Liver (tissue), 9 donors: ENCODE data around the gene TRAK2. TPM values are rescaled to one million over a fixed set of nuclear protein-coding genes. Genes with fewer than 3 reads are reported as not detected.

Source experiments
- DNase-seq: peaks from one replicate; pipeline ENCODE4 v3.0.0-alpha.2; 2017; ENCODE audit warnings: low spot score
- H3K27ac ChIP-seq, 2 donors: one replicate each; pipeline ENCODE4 v1.7.0; 2013; ENCODE audit warnings: inconsistent platforms in 2 of 2, low read length in 2 of 2, control low read depth in 1 of 2, low read depth in 1 of 2, mild to moderate bottlenecking in 1 of 2
- H3K27me3 ChIP-seq, 4 donors: one replicate each; pipeline versions ENCODE4 v1.6.1 to v1.7.0; 2013; ENCODE audit warnings: low read length in 3 of 4, inconsistent platforms in 1 of 4, mild to moderate bottlenecking in 1 of 4, moderate library complexity in 1 of 4; ENCODE audit not compliant: control insufficient read depth in 4 of 4, insufficient read depth in 4 of 4
- H3K36me3 ChIP-seq, 4 donors: one replicate each; pipeline versions ENCODE4 v1.6.1 to v1.7.0; 2013; ENCODE audit warnings: low read length in 3 of 4, mild to moderate bottlenecking in 3 of 4, low read depth in 1 of 4, moderate library complexity in 1 of 4; ENCODE audit not compliant: control insufficient read depth in 4 of 4, insufficient read depth in 3 of 4
- H3K4me1 ChIP-seq, 4 donors: one replicate each; pipeline versions ENCODE4 v1.6.1 to v1.7.0; 2013; ENCODE audit warnings: low read length in 3 of 4, mild to moderate bottlenecking in 3 of 4, moderate library complexity in 1 of 4; ENCODE audit not compliant: control insufficient read depth in 4 of 4, insufficient read depth in 4 of 4
- H3K4me3 ChIP-seq, 3 donors: one replicate each; pipeline versions ENCODE4 v1.6.1 to v1.7.0; 2013; ENCODE audit warnings: low read length in 3 of 3, control low read depth in 1 of 3, low read depth in 1 of 3, mild to moderate bottlenecking in 1 of 3
- H3K9ac ChIP-seq, 2 donors: one replicate each; pipeline ENCODE4 v1.7.0; 2013; ENCODE audit warnings: low read length in 2 of 2, mild to moderate bottlenecking in 2 of 2, moderate library complexity in 2 of 2, control low read depth in 1 of 2, low read depth in 1 of 2
- H3K9me3 ChIP-seq, 4 donors: one replicate each; pipeline versions ENCODE4 v1.6.1 to v1.7.0; 2013; ENCODE audit warnings: low read length in 3 of 4; ENCODE audit not compliant: control insufficient read depth in 4 of 4
- ATF3 ChIP-seq: IDR thresholded peaks from 2 replicates; pipeline ENCODE4 v1.6.1; 2016; ENCODE audit warnings: antibody characterized with exemption
- EGR1 ChIP-seq, 2 donors: IDR thresholded peaks; 2 replicates each; pipeline ENCODE4 v1.6.1; 2016 to 2018; ENCODE audit warnings: antibody characterized with exemption in 2 of 2, low read depth in 2 of 2
- FOXA1 ChIP-seq: IDR thresholded peaks from 2 replicates; pipeline ENCODE4 v1.6.1; 2016; ENCODE audit warnings: antibody characterized with exemption
- FOXA2 ChIP-seq: IDR thresholded peaks from 2 replicates; pipeline ENCODE4 v1.6.1; 2016; ENCODE audit warnings: antibody characterized with exemption
- GABPA ChIP-seq, 2 donors: IDR thresholded peaks in 1 of 2; conservative IDR thresholded peaks in 1 of 2; 2 replicates each; pipeline ENCODE4 v1.6.1; 2016; ENCODE audit warnings: antibody characterized with exemption in 2 of 2, mild to moderate bottlenecking in 1 of 2, moderate library complexity in 1 of 2
- HNF4A ChIP-seq, 2 donors: conservative IDR thresholded peaks; 2 replicates each; pipeline ENCODE4 v1.6.1; 2016; ENCODE audit warnings: antibody characterized with exemption in 2 of 2, mild to moderate bottlenecking in 2 of 2
- JUND ChIP-seq, 2 donors: IDR thresholded peaks; 2 replicates each; pipeline ENCODE4 v1.6.1; 2016; ENCODE audit warnings: antibody characterized with exemption in 2 of 2
- NR2F2 ChIP-seq: IDR thresholded peaks from 2 replicates; pipeline ENCODE4 v1.6.1; 2016; ENCODE audit warnings: antibody characterized with exemption
- RAD21 ChIP-seq, 2 donors: IDR thresholded peaks; 2 replicates each; pipeline ENCODE4 v1.6.1; 2016; ENCODE audit warnings: antibody characterized with exemption in 2 of 2, mild to moderate bottlenecking in 2 of 2
- REST ChIP-seq: IDR thresholded peaks from 2 replicates; pipeline ENCODE4 v1.6.1; 2016; ENCODE audit warnings: antibody characterized with exemption, mild to moderate bottlenecking
- RXRA ChIP-seq, 2 donors: IDR thresholded peaks; 2 replicates each; pipeline ENCODE4 v1.6.1; 2017 to 2018; ENCODE audit warnings: antibody characterized with exemption in 2 of 2, mild to moderate bottlenecking in 1 of 2
- TAF1 ChIP-seq: conservative IDR thresholded peaks from 2 replicates; pipeline ENCODE4 v1.6.1; 2016; ENCODE audit warnings: antibody characterized with exemption, mild to moderate bottlenecking
- YY1 ChIP-seq: IDR thresholded peaks from 2 replicates; pipeline ENCODE4 v1.6.1; 2016; ENCODE audit warnings: antibody characterized with exemption, mild to moderate bottlenecking
- WGBS: extraction: QIAGEN DNeasy Blood & Tissue Kit; methylation state at CpG from one replicate; pipeline ENCODE4 v1.1.7; 2013; 5-methylcytosine and 5-hydroxymethylcytosine counted together
- polyA plus RNA-seq, 2 donors: library from polyadenylated mRNA; stranded (reverse) in 1 of 2; unstranded in 1 of 2; fragments of 200-250 nt in 1 of 2; fragments of >200 nt in 1 of 2; fragmentation: Nextera tagmentation in 1 of 2; extraction: Ambion mirVana in 1 of 2; gene quantifications; one replicate each; pipeline versions ENCODE4 v1.2.1 to v1.2.3, GENCODE V29; 2013 to 2015
- total RNA-seq, 2 donors: library from RNA; depleted of rRNA; stranded (reverse); fragments of >200 nt; gene quantifications; one replicate each; pipeline ENCODE4 v1.2.3, GENCODE V29; 2014
- TF ChIP-seq, protein P1 (sequence below): IDR thresholded peaks from 2 replicates; pipeline ENCODE4 v1.6.1; 2016; ENCODE audit warnings: antibody characterized with exemption
- TF ChIP-seq, protein P2 (sequence below): IDR thresholded peaks from 2 replicates; pipeline ENCODE4 v1.6.1; 2016; ENCODE audit warnings: antibody characterized with exemption
- donor health status: healthy.
- donor health status: healthy.
- donor health status: healthy.
- donor health status: healthy.
- donor health status: healthy.

The TRAK2 gene
- total and polyA plus RNA-seq, 4 donors: 6.1 to 207 (median 12.4) TPM

- H3K9ac ChIP-seq: no peak overlapping the region
- no peak overlapping the region for H3K27ac ChIP-seq
- no peaks in the 10 kb centered on the region for H3K9me3 ChIP-seq
- H3K36me3 ChIP-seq: no peaks in the 10 kb centered on the region
- H3K4me1 ChIP-seq: no peaks in the 10 kb centered on the region
- TF ChIP-seq GABPA (IDR thresholded peaks at IDR 0.05 in 1 of 2, conservative IDR thresholded peaks at IDR 0.05 in 1 of 2) (no peak), EGR1 (IDR thresholded peaks at IDR 0.05; ENCODE audit: low read depth in 2 of 2) (no peak), FOXA2 (no peak), YY1 (no peak), TAF1 (no peak)
- 87% methylated on average over 9 of the region's 9 CpGs for WGBS
- no peak overlapping the region for H3K4me3 ChIP-seq
- H3K27me3 ChIP-seq: no peaks in the 10 kb centered on the region
- DNase-seq: no peak
Measured at GRCh38 chr2:201425952-201426351, 25.3 kb downstream of the TRAK2 start.

DNA sequence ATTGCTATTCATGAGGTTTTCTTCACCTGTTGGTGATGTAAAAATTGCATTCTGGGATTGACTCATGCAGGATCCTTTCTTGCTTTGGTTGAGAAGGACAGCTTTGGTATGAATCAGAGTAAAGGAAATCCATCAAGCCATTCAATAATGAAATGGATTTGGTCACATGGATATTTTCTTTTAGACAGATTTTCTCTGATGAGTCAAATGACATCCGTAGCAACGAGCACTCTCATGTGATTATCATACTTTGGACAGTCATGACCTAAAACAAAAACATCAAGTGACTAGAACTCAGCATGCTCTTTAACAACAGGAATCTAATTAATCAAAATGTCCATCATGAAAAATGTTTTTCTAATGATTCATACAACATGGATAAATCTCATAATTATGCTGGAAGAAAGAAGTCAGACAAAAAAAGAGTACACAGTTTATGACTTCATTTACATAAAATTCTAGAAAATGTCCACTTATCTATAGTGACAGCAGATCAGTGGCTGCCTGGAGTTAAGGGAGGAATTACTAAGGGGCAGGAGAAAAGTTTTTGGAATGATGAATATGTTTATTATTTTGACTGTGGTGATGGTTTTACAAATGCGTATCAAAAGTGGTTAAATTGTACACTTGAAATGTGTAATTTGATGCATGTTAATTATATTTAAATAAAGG is 30.7 kb downstream of the TRAK2 start:
- Histone ChIP-seq H3K4me1 (no peaks in the 10 kb centered on the region), H3K27ac (no peak overlapping the region), H3K9me3 (no peaks in the 10 kb centered on the region), H3K4me3 (no peak overlapping the region), H3K27me3 (no peaks in the 10 kb centered on the region), H3K9ac (no peak overlapping the region), H3K36me3 (peaks cover 0 to 2% (median 0%) of the 10 kb centered on the region in 4 donors)
- TF ChIP-seq, protein P1, sequence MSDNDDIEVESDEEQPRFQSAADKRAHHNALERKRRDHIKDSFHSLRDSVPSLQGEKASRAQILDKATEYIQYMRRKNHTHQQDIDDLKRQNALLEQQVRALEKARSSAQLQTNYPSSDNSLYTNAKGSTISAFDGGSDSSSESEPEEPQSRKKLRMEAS: no peak
- TF ChIP-seq FOXA1: no peak
- no peak for TF ChIP-seq NR2F2
- TF ChIP-seq GABPA (IDR thresholded peaks at IDR 0.05 in 1 of 2, conservative IDR thresholded peaks at IDR 0.05 in 1 of 2): no peak
- TF ChIP-seq ATF3: no peak
- no peak for TF ChIP-seq JUND (IDR thresholded peaks at IDR 0.05)
- no peak for TF ChIP-seq RXRA (IDR thresholded peaks at IDR 0.05)
- no peak for TF ChIP-seq EGR1 (IDR thresholded peaks at IDR 0.05; ENCODE audit: low read depth in 2 of 2)
- TF ChIP-seq, protein P2, sequence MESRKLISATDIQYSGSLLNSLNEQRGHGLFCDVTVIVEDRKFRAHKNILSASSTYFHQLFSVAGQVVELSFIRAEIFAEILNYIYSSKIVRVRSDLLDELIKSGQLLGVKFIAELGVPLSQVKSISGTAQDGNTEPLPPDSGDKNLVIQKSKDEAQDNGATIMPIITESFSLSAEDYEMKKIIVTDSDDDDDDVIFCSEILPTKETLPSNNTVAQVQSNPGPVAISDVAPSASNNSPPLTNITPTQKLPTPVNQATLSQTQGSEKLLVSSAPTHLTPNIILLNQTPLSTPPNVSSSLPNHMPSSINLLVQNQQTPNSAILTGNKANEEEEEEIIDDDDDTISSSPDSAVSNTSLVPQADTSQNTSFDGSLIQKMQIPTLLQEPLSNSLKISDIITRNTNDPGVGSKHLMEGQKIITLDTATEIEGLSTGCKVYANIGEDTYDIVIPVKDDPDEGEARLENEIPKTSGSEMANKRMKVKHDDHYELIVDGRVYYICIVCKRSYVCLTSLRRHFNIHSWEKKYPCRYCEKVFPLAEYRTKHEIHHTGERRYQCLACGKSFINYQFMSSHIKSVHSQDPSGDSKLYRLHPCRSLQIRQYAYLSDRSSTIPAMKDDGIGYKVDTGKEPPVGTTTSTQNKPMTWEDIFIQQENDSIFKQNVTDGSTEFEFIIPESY: no peak
- TF ChIP-seq RAD21 (IDR thresholded peaks at IDR 0.05): no peak
- TF ChIP-seq HNF4A (conservative IDR thresholded peaks at IDR 0.05): no peak
- TF ChIP-seq YY1: no peak
- TF ChIP-seq REST: no peak
- WGBS: 81% methylated on average over 3 of the region's 3 CpGs
- no peak for DNase-seq
